HG03064 (cell line): Measurements from ENCODE around the gene ZNF23.

Source experiments
- ATAC-seq: cut with Tn5 transposase; IDR thresholded peaks from one replicate; pipeline ENCODE4 v1.9.1; 2021; ENCODE audit warnings: low read depth; ENCODE audit not compliant: unreplicated experiment

The ZNF23 gene

DNA sequence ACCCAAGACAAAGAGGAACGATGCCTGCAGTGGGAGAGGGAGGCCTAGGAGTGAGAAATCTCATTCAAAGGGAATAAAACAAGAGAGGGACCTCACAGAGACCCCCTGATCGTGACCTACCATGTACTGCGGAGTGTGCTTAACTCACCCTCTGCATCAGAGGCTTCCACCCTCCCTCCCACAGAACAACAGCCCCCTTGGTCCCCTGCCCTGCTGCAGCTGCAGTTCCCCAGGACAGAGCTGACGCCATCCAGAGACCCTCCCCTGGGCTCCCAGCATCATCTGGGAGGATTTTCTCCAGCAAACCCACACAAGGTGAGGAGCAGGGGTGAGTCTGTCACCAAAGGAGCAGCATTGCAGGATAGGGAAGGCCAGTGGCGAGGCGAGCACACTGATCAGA is 60.0 kb downstream of the ZNF23 start:
- ATAC-seq: no peak

DNA sequence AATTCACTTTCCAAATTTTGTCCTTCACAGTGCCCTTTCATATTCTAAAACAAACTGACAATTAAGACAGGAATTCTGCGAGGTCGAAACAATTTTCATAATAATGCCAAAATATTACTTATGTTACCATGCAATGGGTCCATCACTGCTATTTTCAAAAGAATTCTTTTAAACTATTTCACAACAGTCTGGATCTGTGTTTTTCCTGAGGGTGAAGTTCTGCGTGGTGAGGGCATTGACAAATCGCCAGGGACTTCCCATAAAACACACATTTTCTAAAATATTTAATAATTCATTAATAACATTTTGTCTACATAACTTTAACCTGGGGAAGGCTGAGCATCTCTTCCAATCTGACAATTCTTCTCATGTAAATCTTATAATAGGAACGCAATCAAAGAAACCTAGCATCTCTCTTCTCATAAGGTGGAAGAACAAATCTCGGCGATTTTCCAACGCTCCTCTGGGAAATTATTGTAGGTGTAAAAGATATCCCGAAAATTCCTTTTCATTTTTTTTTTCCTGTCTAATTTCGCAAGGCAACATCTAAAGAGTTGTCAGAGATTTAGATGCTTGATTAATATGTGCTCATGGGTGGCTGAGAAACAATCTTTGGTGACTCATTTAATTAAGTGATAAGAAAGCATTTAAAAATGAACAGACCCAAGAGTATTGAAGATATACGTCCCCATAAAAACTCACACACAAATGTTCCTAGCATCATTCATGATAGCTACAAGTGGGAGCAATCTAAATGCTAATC is 62.1 kb downstream of the ZNF23 start:
- ATAC-seq: no peak
